ENCODE data around the gene SULT4A1. TPM values are rescaled to one million over a fixed set of nuclear protein-coding genes. Genes with fewer than 3 reads are reported as not detected.

The SULT4A1 gene
- total RNA-seq, 2 donors from 2014 or later: not detected

- Histone ChIP-seq H3K9me3 (no peaks in the 10 kb centered on the region), H3K36me3 (no peaks in the 10 kb centered on the region), H3K27ac (no peak overlapping the region), H3K27me3 (replicated peaks; ENCODE audit: insufficient read depth) (no peaks in the 10 kb centered on the region), H3K4me3 (peak overlapping the region; percentile 92), H3K4me1 (ENCODE audit: control insufficient read depth in 1 of 2, low read depth in 2 of 2) (peaks cover 9 to 17% of the 10 kb centered on the region in 2 donors)
- no peak for ATAC-seq (ENCODE audit: insufficient number of reproducible peaks, low FRiP score, low read depth)
- no peak for DNase-seq (ENCODE audit: low spot score)
- TF ChIP-seq CTCF (IDR thresholded peaks at IDR 0.05): no peak
These were observed 49.4 kb downstream of the SULT4A1 start for GRCh38 chr22:43812890-43813289.

- peaks cover 9 to 17% of the 10 kb centered on the region in 2 donors for H3K4me1 ChIP-seq (ENCODE audit: control insufficient read depth in 1 of 2, low read depth in 2 of 2)
- peak; percentile 92 for ATAC-seq (ENCODE audit: insufficient number of reproducible peaks, low FRiP score, low read depth)
- no peak for TF ChIP-seq CTCF (IDR thresholded peaks at IDR 0.05)
These were observed 50.0 kb downstream of the SULT4A1 start, which contains the start of gene EFCAB6 for GRCh38 chr22:43812149-43812842. EFCAB6 (minus strand) TSS chr22:43812305; CDS start chr22:43782318, 29,987 bp downstream.

GRCh38 chr22:43811777-43812148, 50.5 kb downstream of the SULT4A1 start:
- no peaks in the 10 kb centered on the region for H3K9me3 ChIP-seq
- no peak for TF ChIP-seq CTCF (IDR thresholded peaks at IDR 0.05)
- no peak for DNase-seq (ENCODE audit: low spot score)
- H3K4me1 ChIP-seq (ENCODE audit: control insufficient read depth in 1 of 2, low read depth in 2 of 2): peaks cover 9 to 17% of the 10 kb centered on the region in 2 donors
- H3K36me3 ChIP-seq: no peaks in the 10 kb centered on the region
- H3K4me3 ChIP-seq: peak overlapping the region; percentile 92
- no peak for ATAC-seq (ENCODE audit: insufficient number of reproducible peaks, low FRiP score, low read depth)
- H3K27ac ChIP-seq: peak overlapping the region in 1 of 2 donors; percentile 65
- no peaks in the 10 kb centered on the region for H3K27me3 ChIP-seq (replicated peaks; ENCODE audit: insufficient read depth)

More at GRCh38 chr22:43812149-43812842, 50.0 kb downstream of the SULT4A1 start, which contains the start of gene EFCAB6:
- Histone ChIP-seq H3K9me3 (no peaks in the 10 kb centered on the region), H3K27ac (peak within 1 kb of the TSS; percentile 60 to 65), H3K27me3 (replicated peaks; ENCODE audit: insufficient read depth) (no peaks in the 10 kb centered on the region), H3K4me3 (peak within 1 kb of the TSS; percentile 92), H3K36me3 (no peaks in the 10 kb centered on the region)
- peak; percentile 72 for DNase-seq (ENCODE audit: low spot score)

- no peak for DNase-seq (ENCODE audit: low spot score)
- no peak for TF ChIP-seq CTCF (IDR thresholded peaks at IDR 0.05)
These were observed 59.3 kb downstream of the SULT4A1 start for GRCh38 chr22:43802897-43803495.

GRCh38 chr22:43800970-43801369, 61.3 kb downstream of the SULT4A1 start:
- ATAC-seq (ENCODE audit: insufficient number of reproducible peaks, low FRiP score, low read depth) (no peak), DNase-seq (ENCODE audit: low spot score) (no peak)
- TF ChIP-seq CTCF (IDR thresholded peaks at IDR 0.05): no peak
- peaks cover 7% of the 10 kb centered on the region for H3K9me3 ChIP-seq
- no peaks in the 10 kb centered on the region for H3K36me3 ChIP-seq
- H3K27me3 ChIP-seq (replicated peaks; ENCODE audit: insufficient read depth): no peaks in the 10 kb centered on the region
- no peaks in the 10 kb centered on the region for H3K4me1 ChIP-seq (ENCODE audit: control insufficient read depth in 1 of 2, low read depth in 2 of 2)
- H3K27ac ChIP-seq: no peak overlapping the region
- H3K4me3 ChIP-seq: no peak overlapping the region

More at GRCh38 chr22:43802897-43803495, 59.3 kb downstream of the SULT4A1 start:
- Histone ChIP-seq H3K36me3 (no peaks in the 10 kb centered on the region), H3K27ac (no peak overlapping the region), H3K4me1 (ENCODE audit: control insufficient read depth in 1 of 2, low read depth in 2 of 2) (no peaks in the 10 kb centered on the region), H3K27me3 (replicated peaks; ENCODE audit: insufficient read depth) (no peaks in the 10 kb centered on the region), H3K9me3 (peaks cover 7% of the 10 kb centered on the region), H3K4me3 (no peak overlapping the region)
- no peak for ATAC-seq (ENCODE audit: insufficient number of reproducible peaks, low FRiP score, low read depth)
